ENCODE measurements around the gene VCL.

GRCh38 chr10:74034301-74034700 lies 36.4 kb downstream of the VCL start:
- TF ChIP-seq CTCF (IDR thresholded peaks at IDR 0.05) (no peak), POLR2A (IDR thresholded peaks at IDR 0.05) (no peak)
